ENCODE results near the gene TWIST1.

TWIST1 gene

DNA sequence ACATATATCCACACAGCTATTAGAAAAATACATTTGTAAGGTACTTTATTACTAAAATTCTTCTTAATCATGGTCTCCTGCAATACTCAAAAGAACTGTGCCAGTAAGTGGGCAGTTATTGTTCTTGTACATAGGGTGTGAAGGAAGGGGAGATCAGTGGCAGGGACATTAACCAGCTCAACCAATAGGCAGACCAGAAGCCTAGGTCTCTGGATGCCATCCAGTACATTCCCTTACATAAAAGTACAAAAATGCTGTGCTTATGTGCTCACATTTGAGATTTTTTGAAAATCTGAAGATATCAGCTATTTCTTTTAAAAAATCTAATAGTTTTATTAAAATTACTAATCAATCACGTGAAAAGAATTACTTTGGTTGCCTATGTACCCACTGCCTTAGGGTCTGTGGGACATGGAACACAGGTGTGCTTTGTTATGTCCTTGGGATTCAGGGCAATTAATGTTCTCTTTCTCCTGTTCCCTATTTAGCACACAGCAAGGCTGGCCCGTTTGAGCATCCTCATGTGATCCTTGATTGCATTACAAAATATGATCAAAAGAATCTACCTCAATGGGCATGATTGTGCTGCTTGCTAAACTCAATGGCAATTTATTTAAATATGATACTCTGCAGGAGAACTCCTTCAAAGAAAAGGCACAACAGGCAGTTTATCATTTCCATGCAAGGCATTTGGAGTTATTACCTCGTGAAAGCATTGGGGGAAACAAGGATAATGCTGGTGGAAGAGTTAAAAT, 22.7 kb downstream of the TWIST1 start:
- no peak for DNase-seq

DNA sequence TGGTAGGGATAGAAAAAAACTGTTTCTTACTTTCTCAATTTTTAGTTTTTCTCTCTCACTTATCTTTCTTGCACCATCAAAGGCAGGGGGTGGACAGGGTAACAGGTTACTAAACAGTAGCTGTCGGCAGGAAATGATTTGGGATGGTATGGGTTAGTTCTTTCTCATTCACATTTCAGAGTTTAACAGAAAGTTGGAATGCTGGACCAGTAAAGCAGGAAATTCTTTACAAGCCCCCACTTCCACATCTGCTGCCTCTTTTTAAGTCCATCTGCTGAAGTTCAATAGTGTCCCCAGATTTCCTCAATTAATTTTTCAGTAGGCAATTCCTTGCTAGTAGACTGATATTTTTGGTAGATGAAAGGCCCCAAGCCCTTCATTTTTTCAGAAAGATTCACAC, 23.3 kb downstream of the TWIST1 start:
- no peak for DNase-seq

DNA sequence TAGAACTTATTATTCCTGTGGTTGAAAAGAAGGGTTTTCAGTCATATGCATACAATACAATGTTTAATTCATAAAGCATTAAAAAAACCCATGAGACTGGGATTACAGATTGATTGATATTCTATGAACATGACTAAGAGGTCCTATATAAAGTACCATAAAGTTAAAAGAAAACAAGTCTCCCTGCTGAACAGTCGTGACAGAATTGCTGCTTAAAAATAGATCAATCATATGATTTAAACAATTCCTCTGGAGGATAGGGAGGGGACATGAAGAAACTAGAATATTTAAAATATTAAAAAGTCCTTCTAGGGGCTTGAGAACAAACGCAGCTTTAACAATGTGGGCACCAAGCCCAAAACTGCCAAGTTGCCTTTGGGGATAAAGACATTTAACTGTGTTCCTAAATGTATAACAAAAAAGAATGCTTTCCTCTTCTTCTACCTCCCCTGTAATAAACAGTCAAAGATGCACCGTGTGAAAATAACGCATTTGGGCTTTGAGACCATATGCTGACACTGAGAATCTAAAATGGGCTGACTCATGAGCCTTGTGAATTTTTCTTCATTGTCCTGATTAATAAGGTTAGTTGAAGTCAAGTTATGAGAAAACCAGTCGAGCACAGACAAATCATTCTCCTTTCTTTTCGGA, 25.8 kb downstream of the TWIST1 start:
- no peak for DNase-seq

DNA sequence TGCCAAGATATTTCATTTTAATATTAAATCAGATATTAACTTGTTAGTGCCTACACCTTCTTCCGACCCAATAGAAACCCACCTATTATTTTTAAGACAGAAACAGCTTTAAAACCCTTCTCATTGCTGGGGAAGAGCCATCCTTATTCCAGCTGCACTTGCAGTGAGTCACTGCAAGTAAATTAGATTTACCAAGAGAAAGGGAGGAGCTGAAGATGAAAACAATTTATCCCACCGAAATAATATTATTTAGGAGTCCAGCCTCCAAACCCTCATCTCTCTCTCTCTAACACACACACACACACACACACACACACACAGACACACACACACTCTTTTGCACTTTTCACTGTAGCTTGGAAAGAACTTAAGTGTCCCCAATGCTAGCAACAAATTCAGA, 26.9 kb downstream of the TWIST1 start:
- DNase-seq, result no peak

DNA sequence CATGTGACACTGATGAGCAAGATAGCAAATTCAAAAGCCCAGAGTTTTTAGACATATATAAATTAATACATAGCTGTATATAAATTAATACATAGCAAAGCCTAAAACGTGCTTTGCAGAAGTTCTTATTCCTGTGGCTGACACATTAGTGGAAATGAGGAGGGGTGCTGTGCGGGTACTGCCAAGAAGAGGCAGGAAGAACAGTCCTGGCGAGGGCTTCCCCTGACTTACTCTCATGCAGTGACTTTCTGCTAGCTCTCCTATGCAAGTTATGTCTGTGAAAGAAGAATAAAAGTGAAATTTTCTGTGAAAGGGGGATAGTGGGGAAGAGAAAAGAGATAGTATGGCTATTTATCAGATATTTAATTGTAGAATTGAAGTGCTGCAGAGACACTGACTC, 27.6 kb downstream of the TWIST1 start:
- no peak for DNase-seq

DNA sequence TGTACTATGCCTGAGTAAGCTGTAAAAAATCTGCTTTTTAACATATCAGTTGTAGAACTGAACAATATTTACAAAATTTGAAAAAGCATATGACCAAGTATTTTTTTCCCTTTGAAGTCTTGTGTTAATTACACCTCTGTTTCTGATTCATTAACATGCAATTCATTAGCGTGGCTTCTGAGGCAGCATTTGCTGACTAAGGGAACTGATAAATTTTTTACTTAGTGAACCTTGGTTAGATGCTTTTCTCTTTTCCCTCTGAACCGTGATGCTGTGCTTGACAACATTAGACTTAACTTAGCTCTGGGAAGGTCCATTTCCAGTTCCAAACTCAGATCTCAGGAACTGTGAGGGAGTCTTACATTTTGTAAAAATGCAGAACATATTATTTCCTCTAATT, 28.1 kb downstream of the TWIST1 start:
- DNase-seq, result no peak

DNA sequence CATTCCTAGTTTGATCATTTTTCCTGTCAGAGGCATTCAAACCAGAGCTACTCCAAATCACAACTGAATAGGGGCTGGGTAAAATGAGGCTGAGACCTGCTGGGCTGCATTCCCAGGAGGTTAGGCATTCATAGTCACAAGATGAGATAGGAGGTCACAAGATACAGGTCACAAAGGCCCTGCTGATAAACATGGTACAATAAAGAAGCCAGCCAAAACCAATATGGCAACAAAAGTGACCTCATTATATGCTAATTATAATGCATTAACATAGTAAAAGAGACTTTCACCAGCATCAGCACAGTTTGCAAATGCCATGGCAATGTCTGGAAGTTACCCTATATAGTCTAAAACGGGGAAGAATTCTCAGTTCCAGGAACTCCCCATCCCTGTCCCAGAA, 37.3 kb downstream of the TWIST1 start:
- no peak for DNase-seq

DNA sequence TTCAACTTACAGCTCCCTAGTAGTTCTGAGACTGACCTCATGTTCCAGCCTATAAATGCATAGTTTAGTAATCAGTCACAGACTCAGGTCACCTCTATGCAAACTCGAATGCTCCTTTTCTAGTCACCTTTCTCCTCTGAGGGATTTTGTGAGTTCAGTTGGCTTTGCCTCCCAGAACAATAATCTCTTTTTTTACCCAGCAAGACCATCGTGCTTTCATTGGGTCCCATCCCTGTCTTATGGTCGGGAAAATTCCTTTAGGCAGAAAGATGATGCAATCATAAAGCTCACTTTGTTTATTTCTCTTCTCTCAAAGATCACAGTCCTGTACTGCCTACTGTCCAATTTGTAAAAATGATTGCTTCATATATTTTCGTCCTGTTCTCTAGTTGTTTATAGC, 38.4 kb downstream of the TWIST1 start:
- DNase-seq, result no peak

DNA sequence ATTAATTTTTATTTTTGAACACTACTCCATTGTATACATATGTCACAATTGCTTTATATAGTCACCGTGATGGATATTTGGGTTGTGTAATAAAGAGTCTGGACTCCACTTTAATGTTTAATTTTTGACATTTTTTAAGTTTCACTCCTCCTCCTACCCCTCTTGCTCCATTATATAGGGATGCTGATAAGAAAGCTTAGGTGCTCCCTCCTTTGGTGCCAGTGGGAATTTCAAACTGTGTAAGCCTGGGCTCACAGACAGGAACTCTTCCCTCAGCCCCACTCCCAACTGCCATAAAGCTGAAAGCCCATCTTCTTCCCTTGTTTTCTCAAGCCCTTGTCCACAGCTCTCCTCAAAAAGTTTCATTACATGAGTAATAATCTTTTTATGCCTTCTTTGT, 47.6 kb downstream of the TWIST1 start:
- no peak for DNase-seq

DNA sequence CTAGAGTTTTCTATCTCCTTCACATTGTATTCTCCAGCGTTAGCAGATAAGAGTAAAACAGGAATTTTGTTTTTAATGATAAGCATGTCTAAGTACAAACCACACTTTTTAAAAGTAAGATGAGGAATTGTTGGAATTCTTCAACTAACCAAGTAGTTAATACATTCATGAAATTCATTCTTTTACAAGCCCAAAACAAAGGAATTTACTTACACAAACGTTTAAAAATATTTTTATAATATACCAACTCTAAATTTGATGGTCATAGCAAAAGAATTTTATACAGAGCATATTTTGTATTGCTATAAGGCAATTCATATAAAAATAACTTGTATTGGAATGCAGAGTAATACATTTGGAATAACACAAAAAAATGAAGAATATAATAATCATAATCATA, 51.3 kb downstream of the TWIST1 start:
- DNase-seq, result no peak
